HFFc6 (cell line): ENCODE measurements around the gene EML4. TPM values are rescaled to one million over a fixed set of nuclear protein-coding genes. Genes with fewer than 3 reads are reported as not detected.

Experiments used
- DNase-seq: peaks from one replicate; pipeline ENCODE4 v3.0.0-alpha.2; 2018
- H3K27ac Mint-ChIP-seq: 2 replicates; pipeline ENCODE4 v1.8.0; 2020; ENCODE audit warnings: mild to moderate bottlenecking, mixed read lengths
- H3K27me3 Mint-ChIP-seq: 2 replicates; pipeline ENCODE4 v1.8.0; 2021; ENCODE audit warnings: mild to moderate bottlenecking, moderate library complexity, mixed read lengths; ENCODE audit not compliant: insufficient read depth
- H3K36me3 Mint-ChIP-seq: 2 replicates; pipeline ENCODE4 v1.8.0; 2021; ENCODE audit warnings: low read depth, mixed read lengths
- H3K4me1 Mint-ChIP-seq: 2 replicates; pipeline ENCODE4 v1.8.0; 2020; ENCODE audit warnings: low read depth, mixed read lengths
- H3K4me3 Mint-ChIP-seq: 2 replicates; pipeline ENCODE4 v1.8.0; 2020; ENCODE audit warnings: mild to moderate bottlenecking, moderate library complexity, mixed read lengths
- H3K9me3 Mint-ChIP-seq: 2 replicates; pipeline ENCODE4 v1.8.0; 2020; ENCODE audit warnings: mild to moderate bottlenecking, mixed read lengths
- CTCF ChIP-seq: fragments of 200-600 bp; sonication (generic); IDR thresholded peaks from 2 replicates; pipeline ENCODE4 v1.5.0; 2021; ENCODE audit warnings: antibody characterized with exemption, mild to moderate bottlenecking
- total RNA-seq, 6 experiments: library from RNA; stranded (reverse); fragmentation: NEBNext Ultra II Directional; extraction: Animal tissue kit (Norgen Biotek cat#: 25700); gene quantifications; 2 replicates in 1 of 6; 3 replicates in 5 of 6; pipeline ENCODE4 v1.2.3, GENCODE V29; 2021

EML4 gene
- total RNA-seq, 6 experiments from 2014 or later = 31.7 to 35.8 (median 33.6) TPM

GRCh38 chr2:42366411-42366810 lies 197.3 kb downstream of the EML4 start:
- Mint-ChIP-seq H3K4me3 (no peak overlapping the region), H3K27ac (no peak overlapping the region), H3K4me1 (peaks cover 8% of the 10 kb centered on the region), H3K27me3 (peaks cover 22% of the 10 kb centered on the region), H3K9me3 (no peaks in the 10 kb centered on the region), H3K36me3 (no peaks in the 10 kb centered on the region)
- no peak for DNase-seq
- TF ChIP-seq CTCF = no peak

GRCh38 chr2:42367835-42368234 lies 198.7 kb downstream of the EML4 start:
- DNase-seq = no peak

GRCh38 chr2:42368817-42369531 lies 199.8 kb downstream of the EML4 start:
- peaks cover 24% of the 10 kb centered on the region for H3K27me3 Mint-ChIP-seq
- no peaks in the 10 kb centered on the region for H3K36me3 Mint-ChIP-seq
- H3K9me3 Mint-ChIP-seq = no peaks in the 10 kb centered on the region
- peaks cover 6% of the 10 kb centered on the region; the same call in 1 of the 2 replicates for H3K4me1 Mint-ChIP-seq
- no peak for TF ChIP-seq CTCF
- H3K27ac Mint-ChIP-seq = no peak overlapping the region
- DNase-seq = no peak
- H3K4me3 Mint-ChIP-seq = no peak overlapping the region

More at GRCh38 chr2:42367835-42368234, 198.7 kb downstream of the EML4 start:
- peaks cover 6% of the 10 kb centered on the region; the same call in 1 of the 2 replicates for H3K4me1 Mint-ChIP-seq
- H3K9me3 Mint-ChIP-seq = no peaks in the 10 kb centered on the region
- H3K27ac Mint-ChIP-seq = no peak overlapping the region
- peaks cover 20% of the 10 kb centered on the region for H3K27me3 Mint-ChIP-seq
- no peak for TF ChIP-seq CTCF
- no peaks in the 10 kb centered on the region for H3K36me3 Mint-ChIP-seq
- H3K4me3 Mint-ChIP-seq = no peak overlapping the region

- Mint-ChIP-seq H3K36me3 (no peaks in the 10 kb centered on the region), H3K27me3 (peaks cover 30% of the 10 kb centered on the region), H3K4me3 (no peak overlapping the region), H3K9me3 (no peaks in the 10 kb centered on the region), H3K4me1 (peaks cover 6% of the 10 kb centered on the region; the same call in 1 of the 2 replicates), H3K27ac (no peak overlapping the region)
- TF ChIP-seq CTCF = no peak
- no peak for DNase-seq
Observed at GRCh38 chr2:42369532-42370229, 200.5 kb downstream of the EML4 start.

GRCh38 chr2:42371611-42372473 lies 202.7 kb downstream of the EML4 start:
- no peak for DNase-seq
- Mint-ChIP-seq H3K9me3 (no peaks in the 10 kb centered on the region), H3K4me1 (peaks cover 6% of the 10 kb centered on the region; the same call in 1 of the 2 replicates), H3K27me3 (peaks cover 24% of the 10 kb centered on the region), H3K27ac (no peak overlapping the region; the same call in 1 of the 2 replicates), H3K4me3 (no peak overlapping the region), H3K36me3 (no peaks in the 10 kb centered on the region)
- no peak for TF ChIP-seq CTCF
